Cerebellar nuclear complex (tissue), 1 donor: ENCODE measurements around the gene GNG13.

ENCODE experiments used
- DNase-seq, 2 experiments: peaks; one replicate each; lab custom pipeline; 2025; lab: John Stamatoyannopoulos, UW

Gene GNG13

GRCh38 chr16:813204-813915 lies 12.8 kb upstream of the GNG13 start:
- no peak for DNase-seq

GRCh38 chr16:808085-808386 lies 7.5 kb upstream of the GNG13 start:
- no peak for DNase-seq

- DNase-seq = peak in 1 of 2 experiments; percentile 65
Observed at GRCh38 chr16:807347-808084, 7.0 kb upstream of the GNG13 start.

- DNase-seq = no peak
Observed at GRCh38 chr16:805474-805873, 4.9 kb upstream of the GNG13 start.

- no peak for DNase-seq
Observed at GRCh38 chr16:804193-805048, 3.9 kb upstream of the GNG13 start.

- no peak for DNase-seq
Observed at GRCh38 chr16:803754-804080, 3.2 kb upstream of the GNG13 start.

GRCh38 chr16:802914-803753 lies 2.6 kb upstream of the GNG13 start:
- no peak for DNase-seq

- DNase-seq = no peak
Observed at GRCh38 chr16:802461-802860, 1.9 kb upstream of the GNG13 start.

GRCh38 chr16:801584-802363 lies 1.2 kb upstream of the GNG13 start:
- DNase-seq = no peak

GRCh38 chr16:800834-801511 lies 439 bp upstream of the GNG13 start:
- DNase-seq = no peak

- DNase-seq = no peak
Observed at GRCh38 chr16:799111-799947, 1.2 kb downstream of the GNG13 start.

GRCh38 chr16:798666-799065 lies 1.9 kb downstream of the GNG13 start:
- DNase-seq = no peak

- DNase-seq = no peak
Observed at GRCh38 chr16:797686-798085, 2.8 kb downstream of the GNG13 start.

GRCh38 chr16:797120-797420 lies 3.5 kb downstream of the GNG13 start:
- DNase-seq = no peak

- no peak for DNase-seq
Observed at GRCh38 chr16:796296-797119, 4.0 kb downstream of the GNG13 start.

GRCh38 chr16:795580-796229 lies 4.8 kb downstream of the GNG13 start:
- DNase-seq = no peak

- DNase-seq = no peak
Observed at GRCh38 chr16:794853-795466, 5.6 kb downstream of the GNG13 start.
